Upper lobe of right lung (tissue), 1 donor: Measurements from ENCODE around the gene DENND5A. TPM values are rescaled to one million over a fixed set of nuclear protein-coding genes. Genes with fewer than 3 reads are reported as not detected.
A peak's percentile ranks its signal among the peaks of the same experiment; 100 is the strongest.

Experiments
- ATAC-seq: fragments of 200-7000 bp; cut with Tn5 transposase; one replicate; pipeline ENCODE4 v1.9.1; 2020; ENCODE audit warnings: mild to moderate bottlenecking, moderate library complexity
- DNase-seq: peaks from one replicate; pipeline ENCODE4 v3.0.0-alpha.2; 2020
- H3K27ac ChIP-seq: fragments of 200-600 bp; one replicate; pipeline ENCODE4 v1.8.0; 2022
- H3K27me3 ChIP-seq: fragments of 200-600 bp; one replicate; pipeline ENCODE4 v1.8.0; 2022; ENCODE audit warnings: mild to moderate bottlenecking
- H3K36me3 ChIP-seq: fragments of 200-600 bp; one replicate; pipeline ENCODE4 v1.8.0; 2022
- H3K4me1 ChIP-seq: fragments of 200-600 bp; one replicate; pipeline ENCODE4 v1.8.0; 2022
- H3K4me3 ChIP-seq: fragments of 200-600 bp; one replicate; pipeline ENCODE4 v1.8.0; 2022; ENCODE audit warnings: mild to moderate bottlenecking
- H3K9me3 ChIP-seq: fragments of 200-600 bp; one replicate; pipeline ENCODE4 v1.8.0; 2022
- CTCF ChIP-seq: fragments of 200-600 bp; IDR thresholded peaks from one replicate; pipeline ENCODE4 v1.8.0; 2022; ENCODE audit warnings: antibody characterized with exemption
- intact Hi-C: fragments of 100-400 bp; cut with DNase I; formaldehyde crosslinking; loops from one replicate; pipeline ENCODE4 v1.11.0; 2022
- total RNA-seq: library from RNA; stranded (reverse); fragmentation: NEBNext Ultra II Directional; extraction: Animal tissue kit (Norgen Biotek cat#: 25700); gene quantifications from one replicate; pipeline ENCODE4 v1.2.1, GENCODE V29; 2021
- donor health status: DM: no; HTN: yes; CAD: no; lungs with severe emphysema.

Gene DENND5A
- total RNA-seq, 1 donor from 2014 or later, result 90.8 TPM

GRCh38 chr11:9182180-9182871 lies 82.8 kb downstream of the DENND5A start:
- TF ChIP-seq CTCF, result no peak
- DNase-seq (no peak), ATAC-seq (no peak)
- peaks cover 24% of the 10 kb centered on the region for H3K36me3 ChIP-seq
- no peak overlapping the region for H3K4me3 ChIP-seq
- H3K9me3 ChIP-seq, result no peaks in the 10 kb centered on the region
- H3K27ac ChIP-seq, result no peak overlapping the region
- intact Hi-C loops, result no loop called here
- H3K27me3 ChIP-seq, result no peaks in the 10 kb centered on the region
- H3K4me1 ChIP-seq, result no peaks in the 10 kb centered on the region

GRCh38 chr11:9180784-9181183 lies 84.4 kb downstream of the DENND5A start:
- no peaks in the 10 kb centered on the region for H3K4me1 ChIP-seq
- TF ChIP-seq CTCF, result no peak
- peaks cover 39% of the 10 kb centered on the region for H3K36me3 ChIP-seq
- H3K4me3 ChIP-seq, result no peak overlapping the region
- H3K27me3 ChIP-seq, result no peaks in the 10 kb centered on the region
- no peak overlapping the region for H3K27ac ChIP-seq
- ATAC-seq (peak; percentile 69), DNase-seq (no peak)
- intact Hi-C loops, result no loop called here
- H3K9me3 ChIP-seq, result no peaks in the 10 kb centered on the region

GRCh38 chr11:9179141-9179540 lies 86.0 kb downstream of the DENND5A start:
- TF ChIP-seq CTCF, result no peak
- no peaks in the 10 kb centered on the region for H3K9me3 ChIP-seq
- intact Hi-C loops, result no loop called here
- DNase-seq, result no peak
- no peak for ATAC-seq
- H3K27me3 ChIP-seq, result no peaks in the 10 kb centered on the region
- H3K27ac ChIP-seq, result no peak overlapping the region
- H3K36me3 ChIP-seq, result peaks cover 41% of the 10 kb centered on the region
- H3K4me1 ChIP-seq, result no peaks in the 10 kb centered on the region
- no peak overlapping the region for H3K4me3 ChIP-seq

- no peaks in the 10 kb centered on the region for H3K4me1 ChIP-seq
- intact Hi-C loops, result no loop called here
Measured at GRCh38 chr11:9178716-9179115, 86.4 kb downstream of the DENND5A start.

GRCh38 chr11:9177438-9178091 lies 87.6 kb downstream of the DENND5A start:
- no peak overlapping the region for H3K4me3 ChIP-seq
- ATAC-seq (no peak), DNase-seq (no peak)
- TF ChIP-seq CTCF, result no peak
- H3K36me3 ChIP-seq, result peaks cover 41% of the 10 kb centered on the region
- no peaks in the 10 kb centered on the region for H3K4me1 ChIP-seq
- no peaks in the 10 kb centered on the region for H3K27me3 ChIP-seq
- H3K9me3 ChIP-seq, result no peaks in the 10 kb centered on the region
- no peak overlapping the region for H3K27ac ChIP-seq
- intact Hi-C loops, result no loop called here

More at GRCh38 chr11:9178716-9179115, 86.4 kb downstream of the DENND5A start:
- Histone ChIP-seq H3K27me3 (no peaks in the 10 kb centered on the region), H3K4me3 (no peak overlapping the region), H3K27ac (no peak overlapping the region), H3K9me3 (no peaks in the 10 kb centered on the region), H3K36me3 (peaks cover 41% of the 10 kb centered on the region)
- no peak for ATAC-seq
- DNase-seq, result no peak
- no peak for TF ChIP-seq CTCF
